ENCODE results near the gene REG1B.

Gene REG1B

GRCh38 chr2:79039944-79040343 is 47.8 kb downstream of the REG1B start:
- no peak overlapping the region for H3K27ac ChIP-seq (ENCODE audit: low read depth, low read length)

More at GRCh38 chr2:79039944-79040343, 47.8 kb downstream of the REG1B start:
- Histone ChIP-seq H3K4me1 (ENCODE audit: control insufficient read depth in 1 of 2, insufficient read depth in 2 of 2, low read length in 2 of 2) (peaks cover 5% of the 10 kb centered on the region in 2 donors), H3K4me3 (ENCODE audit: low read depth in 1 of 2, low read length in 2 of 2) (no peak overlapping the region), H3K27me3 (ENCODE audit: control insufficient read depth in 1 of 2, insufficient read depth in 2 of 2, low read length in 2 of 2) (no peaks in the 10 kb centered on the region), H3K9me3 (ENCODE audit: control insufficient read depth in 1 of 2, low read length in 2 of 2) (no peaks in the 10 kb centered on the region), H3K9ac (ENCODE audit: low read depth in 1 of 2, low read length in 2 of 2) (no peak overlapping the region), H3K36me3 (ENCODE audit: control insufficient read depth in 1 of 2, insufficient read depth in 2 of 2, low read length in 2 of 2) (no peaks in the 10 kb centered on the region)

Data from duodenal mucosa (tissue), 2 donors.